Calu3 (cell line): ENCODE results near the gene NAV2. TPM values are rescaled to one million over a fixed set of nuclear protein-coding genes. Genes with fewer than 3 reads are reported as not detected.

Experiments used
- BruUV-seq: library from RNA; stranded (reverse); fragments of 400-500 nt; replicated peaks from 2 replicates; lab custom pipeline; 2021; lab: Mats Ljungman, UMichigan
- CTCF ChIA-PET: fragments of 300-600 bp; sonication (Branson Sonifier 250); formaldehyde crosslinking; loops from one replicate; lab custom pipeline; 2022; ENCODE audit warnings: antibody characterized with exemption; lab: Charles Lee
- DNase-seq: peaks from one replicate; pipeline ENCODE4 v3.0.0; 2022
- H3K27ac Mint-ChIP-seq: one replicate; pipeline ENCODE4 v1.8.0; 2022; ENCODE audit warnings: mixed read lengths; ENCODE audit not compliant: unreplicated experiment
- H3K27me3 Mint-ChIP-seq: one replicate; pipeline ENCODE4 v1.8.0; 2022; ENCODE audit warnings: mixed read lengths; ENCODE audit not compliant: unreplicated experiment
- H3K36me3 Mint-ChIP-seq: one replicate; pipeline ENCODE4 v1.8.0; 2022; ENCODE audit warnings: mild to moderate bottlenecking, moderate library complexity, mixed read lengths; ENCODE audit not compliant: insufficient read depth, unreplicated experiment
- H3K4me1 Mint-ChIP-seq: one replicate; pipeline ENCODE4 v1.8.0; 2022; ENCODE audit warnings: mild to moderate bottlenecking, low read depth, mixed read lengths; ENCODE audit not compliant: unreplicated experiment
- H3K4me3 Mint-ChIP-seq: one replicate; pipeline ENCODE4 v1.8.0; 2022; ENCODE audit warnings: mild to moderate bottlenecking, low read depth, moderate library complexity, mixed read lengths; ENCODE audit not compliant: unreplicated experiment
- H3K9me3 Mint-ChIP-seq: one replicate; pipeline ENCODE4 v1.8.0; 2022; ENCODE audit warnings: low read depth, mixed read lengths; ENCODE audit not compliant: unreplicated experiment
- CTCF ChIP-seq: fragments of 200-600 bp; IDR thresholded peaks from one replicate; pipeline ENCODE4 v1.8.0; 2022; ENCODE audit warnings: antibody characterized with exemption; ENCODE audit not compliant: unreplicated experiment
- intact Hi-C: fragments of 100-400 bp; cut with micrococcal nuclease; formaldehyde crosslinking; loops from one replicate; pipeline ENCODE4 v1.10.0; 2022; ENCODE audit not compliant: unreplicated experiment
- total RNA-seq: library from RNA; stranded (reverse); gene quantifications from 2 replicates; pipeline ENCODE4 v1.2.3, GENCODE V29; 2022

Gene NAV2
- total RNA-seq, 1 experiment from 2014 or later: 21.4 TPM

GRCh38 chr11:19827399-19828135, 114.9 kb downstream of the NAV2 start:
- no peak overlapping the region for H3K27ac Mint-ChIP-seq
- no peaks in the 10 kb centered on the region for H3K36me3 Mint-ChIP-seq
- no peaks in the 10 kb centered on the region for H3K27me3 Mint-ChIP-seq
- CTCF ChIA-PET: no interaction called here
- intact Hi-C loops: no loop called here
- BruUV-seq: no TSS peak
- TF ChIP-seq CTCF: no peak
- H3K9me3 Mint-ChIP-seq: no peaks in the 10 kb centered on the region
- peaks cover 15% of the 10 kb centered on the region for H3K4me1 Mint-ChIP-seq
- DNase-seq: no peak
- H3K4me3 Mint-ChIP-seq: no peak overlapping the region

GRCh38 chr11:19828382-19829108, 115.9 kb downstream of the NAV2 start:
- no peaks in the 10 kb centered on the region for H3K9me3 Mint-ChIP-seq
- no TSS peak for BruUV-seq
- TF ChIP-seq CTCF: no peak
- H3K4me1 Mint-ChIP-seq: peaks cover 15% of the 10 kb centered on the region
- CTCF ChIA-PET: no interaction called here
- no peak for DNase-seq
- H3K4me3 Mint-ChIP-seq: no peak overlapping the region
- no peaks in the 10 kb centered on the region for H3K36me3 Mint-ChIP-seq
- intact Hi-C loops: no loop called here
- H3K27me3 Mint-ChIP-seq: no peaks in the 10 kb centered on the region
- no peak overlapping the region for H3K27ac Mint-ChIP-seq

GRCh38 chr11:19829109-19829837, 116.6 kb downstream of the NAV2 start:
- intact Hi-C loops: no loop called here
- no peak overlapping the region for H3K27ac Mint-ChIP-seq
- peak; percentile 10 for DNase-seq
- H3K27me3 Mint-ChIP-seq: no peaks in the 10 kb centered on the region
- BruUV-seq: no TSS peak
- no peak for TF ChIP-seq CTCF
- no peak overlapping the region for H3K4me3 Mint-ChIP-seq
- peaks cover 15% of the 10 kb centered on the region for H3K4me1 Mint-ChIP-seq
- H3K36me3 Mint-ChIP-seq: no peaks in the 10 kb centered on the region
- H3K9me3 Mint-ChIP-seq: no peaks in the 10 kb centered on the region
- CTCF ChIA-PET: no interaction called here

GRCh38 chr11:19832086-19832750, 119.6 kb downstream of the NAV2 start:
- intact Hi-C loops: no loop called here
- no peak for TF ChIP-seq CTCF
- no peak for DNase-seq
- no peaks in the 10 kb centered on the region for H3K27me3 Mint-ChIP-seq
- peaks cover 15% of the 10 kb centered on the region for H3K4me1 Mint-ChIP-seq
- BruUV-seq: no TSS peak
- no peak overlapping the region for H3K4me3 Mint-ChIP-seq
- H3K36me3 Mint-ChIP-seq: no peaks in the 10 kb centered on the region
- CTCF ChIA-PET: no interaction called here
- no peaks in the 10 kb centered on the region for H3K9me3 Mint-ChIP-seq
- H3K27ac Mint-ChIP-seq: no peak overlapping the region
